Activated naive CD8-positive, alpha-beta T cell (primary cell): Measurements from ENCODE around the gene ETV3.
"Not testable (repeated sequence)": the region's sequence is repeated elsewhere in the genome, so short reads cannot be mapped to it uniquely, and the experiment has no call there.

Experiments
- H3K27ac Mint-ChIP-seq: one replicate; pipeline ENCODE4 v1.8.0; 2021; ENCODE audit warnings: mixed read lengths
- H3K27me3 Mint-ChIP-seq: one replicate; pipeline ENCODE4 v1.8.0; 2021; ENCODE audit warnings: mixed read lengths
- H3K36me3 Mint-ChIP-seq: one replicate; pipeline ENCODE4 v1.8.0; 2021; ENCODE audit warnings: mixed read lengths
- H3K4me1 Mint-ChIP-seq: one replicate; pipeline ENCODE4 v1.8.0; 2021; ENCODE audit warnings: low read depth, mixed read lengths
- H3K4me3 Mint-ChIP-seq: one replicate; pipeline ENCODE4 v1.8.0; 2021; ENCODE audit warnings: mild to moderate bottlenecking, mixed read lengths
- H3K9me3 Mint-ChIP-seq: one replicate; pipeline ENCODE4 v1.8.0; 2021; ENCODE audit warnings: low read depth, mixed read lengths

The ETV3 gene

GRCh38 chr1:157138220-157139051 lies at the start of gene ETV3:
Gene ETV3, minus strand, starts transcription at chr1:157138395. Its CDS starts 2,043 bp downstream, at chr1:157136352.
- H3K9me3 Mint-ChIP-seq = no peaks in the 10 kb centered on the region
- H3K4me3 Mint-ChIP-seq = peak within 1 kb of the TSS; percentile 96
- peaks cover 67% of the 10 kb centered on the region for H3K4me1 Mint-ChIP-seq
- H3K36me3 Mint-ChIP-seq = peaks cover 16% of the 10 kb centered on the region
- no peaks in the 10 kb centered on the region for H3K27me3 Mint-ChIP-seq
- H3K27ac Mint-ChIP-seq = peak within 1 kb of the TSS; percentile 94

GRCh38 chr1:157186281-157186992 lies 48.2 kb upstream of the ETV3 start:
- H3K4me1 Mint-ChIP-seq = no peaks in the 10 kb centered on the region
- H3K9me3 Mint-ChIP-seq = no peaks in the 10 kb centered on the region
- no peak overlapping the region for H3K27ac Mint-ChIP-seq
- peaks cover 3% of the 10 kb centered on the region for H3K27me3 Mint-ChIP-seq
- H3K4me3 Mint-ChIP-seq = no peak overlapping the region
- H3K36me3 Mint-ChIP-seq = no peaks in the 10 kb centered on the region

- peaks cover 7% of the 10 kb centered on the region for H3K27me3 Mint-ChIP-seq
- H3K27ac Mint-ChIP-seq = no peak overlapping the region
- no peaks in the 10 kb centered on the region for H3K4me1 Mint-ChIP-seq
- H3K36me3 Mint-ChIP-seq = no peaks in the 10 kb centered on the region
- H3K4me3 Mint-ChIP-seq = no peak overlapping the region
- H3K9me3 Mint-ChIP-seq = no peaks in the 10 kb centered on the region
Observed at GRCh38 chr1:157183870-157184269, 45.7 kb upstream of the ETV3 start.

GRCh38 chr1:157182371-157182770 lies 44.2 kb upstream of the ETV3 start:
- H3K4me3 Mint-ChIP-seq = not testable (repeated sequence)

GRCh38 chr1:157181790-157182189 lies 43.6 kb upstream of the ETV3 start:
- Mint-ChIP-seq H3K4me3 (no peak overlapping the region), H3K9me3 (no peaks in the 10 kb centered on the region), H3K27ac (no peak overlapping the region), H3K4me1 (no peaks in the 10 kb centered on the region), H3K27me3 (peaks cover 7% of the 10 kb centered on the region), H3K36me3 (no peaks in the 10 kb centered on the region)

More at GRCh38 chr1:157182371-157182770, 44.2 kb upstream of the ETV3 start:
- H3K27ac Mint-ChIP-seq, H3K27me3 Mint-ChIP-seq, H3K9me3 Mint-ChIP-seq, H3K4me1 Mint-ChIP-seq, H3K36me3 Mint-ChIP-seq: not testable (repeated sequence)

GRCh38 chr1:157181258-157181657 lies 43.1 kb upstream of the ETV3 start:
- Mint-ChIP-seq H3K4me1 (no peaks in the 10 kb centered on the region), H3K9me3 (no peaks in the 10 kb centered on the region), H3K27ac (no peak overlapping the region), H3K36me3 (no peaks in the 10 kb centered on the region), H3K4me3 (no peak overlapping the region), H3K27me3 (peaks cover 6% of the 10 kb centered on the region)

- Mint-ChIP-seq H3K4me1 (no peaks in the 10 kb centered on the region), H3K36me3 (no peaks in the 10 kb centered on the region), H3K4me3 (no peak overlapping the region), H3K9me3 (no peaks in the 10 kb centered on the region), H3K27ac (no peak overlapping the region), H3K27me3 (peaks cover 6% of the 10 kb centered on the region)
Observed at GRCh38 chr1:157178490-157178889, 40.3 kb upstream of the ETV3 start.

GRCh38 chr1:157177733-157178394 lies 39.7 kb upstream of the ETV3 start:
- H3K4me3 Mint-ChIP-seq = no peak overlapping the region
- no peaks in the 10 kb centered on the region for H3K4me1 Mint-ChIP-seq
- H3K36me3 Mint-ChIP-seq = no peaks in the 10 kb centered on the region
- H3K27ac Mint-ChIP-seq = no peak overlapping the region
- no peaks in the 10 kb centered on the region for H3K9me3 Mint-ChIP-seq
- peaks cover 6% of the 10 kb centered on the region for H3K27me3 Mint-ChIP-seq

GRCh38 chr1:157176591-157177121 lies 38.5 kb upstream of the ETV3 start:
- no peak overlapping the region for H3K4me3 Mint-ChIP-seq
- no peaks in the 10 kb centered on the region for H3K36me3 Mint-ChIP-seq
- no peaks in the 10 kb centered on the region for H3K9me3 Mint-ChIP-seq
- peaks cover 7% of the 10 kb centered on the region for H3K27me3 Mint-ChIP-seq
- H3K4me1 Mint-ChIP-seq = no peaks in the 10 kb centered on the region
- H3K27ac Mint-ChIP-seq = no peak overlapping the region

GRCh38 chr1:157176016-157176415 lies 37.8 kb upstream of the ETV3 start:
- H3K9me3 Mint-ChIP-seq = no peaks in the 10 kb centered on the region
- no peaks in the 10 kb centered on the region for H3K36me3 Mint-ChIP-seq
- H3K4me1 Mint-ChIP-seq = no peaks in the 10 kb centered on the region
- no peak overlapping the region for H3K4me3 Mint-ChIP-seq
- H3K27me3 Mint-ChIP-seq = peaks cover 10% of the 10 kb centered on the region
- H3K27ac Mint-ChIP-seq = no peak overlapping the region

GRCh38 chr1:157173900-157174410 lies 35.8 kb upstream of the ETV3 start:
- H3K36me3 Mint-ChIP-seq = no peaks in the 10 kb centered on the region
- peaks cover 6% of the 10 kb centered on the region for H3K27me3 Mint-ChIP-seq
- no peaks in the 10 kb centered on the region for H3K9me3 Mint-ChIP-seq
- no peak overlapping the region for H3K4me3 Mint-ChIP-seq
- H3K4me1 Mint-ChIP-seq = no peaks in the 10 kb centered on the region
- H3K27ac Mint-ChIP-seq = no peak overlapping the region

- H3K4me1 Mint-ChIP-seq, H3K9me3 Mint-ChIP-seq, H3K36me3 Mint-ChIP-seq, H3K27ac Mint-ChIP-seq, H3K4me3 Mint-ChIP-seq, H3K27me3 Mint-ChIP-seq: not testable (repeated sequence)
Observed at GRCh38 chr1:157173241-157173640, 35.0 kb upstream of the ETV3 start.

- not testable (repeated sequence) for H3K27ac Mint-ChIP-seq, H3K4me3 Mint-ChIP-seq, H3K36me3 Mint-ChIP-seq
Observed at GRCh38 chr1:157172591-157172990, 34.4 kb upstream of the ETV3 start.

GRCh38 chr1:157171903-157172503 lies 33.8 kb upstream of the ETV3 start:
- H3K27ac Mint-ChIP-seq, H3K9me3 Mint-ChIP-seq, H3K27me3 Mint-ChIP-seq, H3K36me3 Mint-ChIP-seq, H3K4me3 Mint-ChIP-seq, H3K4me1 Mint-ChIP-seq: not testable (repeated sequence)

More at GRCh38 chr1:157172591-157172990, 34.4 kb upstream of the ETV3 start:
- not testable (repeated sequence) for H3K4me1 Mint-ChIP-seq, H3K9me3 Mint-ChIP-seq, H3K27me3 Mint-ChIP-seq
